ENCODE data around the gene AQP2. TPM values are rescaled to one million over a fixed set of nuclear protein-coding genes. Genes with fewer than 3 reads are reported as not detected.

Gene AQP2
- total RNA-seq, 1 experiment from 2014 or later = not detected

- Mint-ChIP-seq H3K9me3 (ENCODE audit: unreplicated experiment) (no peaks in the 10 kb centered on the region), H3K27ac (ENCODE audit: unreplicated experiment) (no peak overlapping the region), H3K36me3 (ENCODE audit: insufficient read depth, unreplicated experiment) (no peaks in the 10 kb centered on the region), H3K4me1 (ENCODE audit: low read depth, unreplicated experiment) (no peaks in the 10 kb centered on the region), H3K27me3 (ENCODE audit: insufficient read depth, unreplicated experiment) (no peaks in the 10 kb centered on the region), H3K4me3 (ENCODE audit: unreplicated experiment) (no peak overlapping the region)
- Histone ChIP-seq H3K9me3 (no peaks in the 10 kb centered on the region), H3K27me3 (replicated peaks; ENCODE audit: control insufficient read depth, insufficient read depth, low read length) (no peaks in the 10 kb centered on the region), H3K4me1 (no peaks in the 10 kb centered on the region), H3K36me3 (ENCODE audit: control insufficient read depth, insufficient read depth, low read length) (no peaks in the 10 kb centered on the region), H3K4me3 (ENCODE audit: low read depth, low read length) (no peak overlapping the region)
- no TSS peak for BruUV-seq (replicated peaks)
- TF ChIP-seq CTCF (IDR thresholded peaks at IDR 0.05; ENCODE audit: insufficient read depth in 1 of 2, low read depth in 1 of 2, low read length in 1 of 2, severe bottlenecking in 1 of 2, unreplicated experiment in 1 of 2) = no peak
- no peak for DNase-seq
- intact Hi-C loops (cut with micrococcal nuclease; ENCODE audit: unreplicated experiment) = no loop called here
- CTCF ChIA-PET = no interaction called here
- POLR2A ChIA-PET = no interaction called here
These were observed 28.0 kb upstream of the AQP2 start for GRCh38 chr12:49922349-49923034.

DNA sequence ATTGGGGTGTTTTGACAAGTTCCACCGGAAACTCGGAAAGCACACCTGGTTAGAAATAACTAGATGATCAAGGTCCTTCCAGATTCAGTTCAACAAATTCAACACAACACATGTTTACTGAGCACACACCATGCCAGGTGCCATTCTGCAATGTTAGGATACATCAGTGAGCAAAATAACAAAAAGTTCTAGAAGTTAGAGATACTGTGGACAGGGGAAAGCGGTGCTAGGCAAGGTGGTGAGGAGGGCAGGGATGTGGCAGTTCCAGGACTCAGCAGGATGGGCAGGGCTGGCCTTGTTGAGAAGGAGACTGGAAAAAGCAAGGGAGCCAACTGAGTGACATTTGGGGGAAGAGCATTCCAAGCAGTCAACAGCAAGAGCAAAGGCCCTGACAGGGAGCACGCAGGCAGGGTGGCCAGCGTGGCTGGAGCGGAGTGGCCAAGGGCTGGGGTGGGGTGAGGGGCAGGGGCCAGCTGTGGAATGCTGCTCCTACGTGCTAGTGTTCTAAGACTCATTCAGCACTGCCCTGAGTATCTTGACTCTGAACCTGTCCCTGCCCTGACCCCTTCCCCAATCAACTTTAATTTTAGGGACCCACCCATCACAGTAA, 27.4 kb upstream of the AQP2 start:
- Histone ChIP-seq H3K4me1 (no peaks in the 10 kb centered on the region), H3K27me3 (replicated peaks; ENCODE audit: control insufficient read depth, insufficient read depth, low read length) (no peaks in the 10 kb centered on the region), H3K9me3 (no peaks in the 10 kb centered on the region), H3K36me3 (ENCODE audit: control insufficient read depth, insufficient read depth, low read length) (no peaks in the 10 kb centered on the region), H3K4me3 (ENCODE audit: low read depth, low read length) (no peak overlapping the region)
- TF ChIP-seq CTCF (IDR thresholded peaks at IDR 0.05; ENCODE audit: insufficient read depth in 1 of 2, low read depth in 1 of 2, low read length in 1 of 2, severe bottlenecking in 1 of 2, unreplicated experiment in 1 of 2) = no peak
- Mint-ChIP-seq H3K27me3 (ENCODE audit: insufficient read depth, unreplicated experiment) (no peaks in the 10 kb centered on the region), H3K4me3 (ENCODE audit: unreplicated experiment) (no peak overlapping the region), H3K27ac (ENCODE audit: unreplicated experiment) (no peak overlapping the region), H3K4me1 (ENCODE audit: low read depth, unreplicated experiment) (no peaks in the 10 kb centered on the region), H3K9me3 (ENCODE audit: unreplicated experiment) (no peaks in the 10 kb centered on the region), H3K36me3 (ENCODE audit: insufficient read depth, unreplicated experiment) (no peaks in the 10 kb centered on the region)
- POLR2A ChIA-PET = no interaction called here
- intact Hi-C loops (cut with micrococcal nuclease; ENCODE audit: unreplicated experiment) = no loop called here
- CTCF ChIA-PET = no interaction called here
- BruUV-seq (replicated peaks) = no TSS peak
- DNase-seq = no peak

GRCh38 chr12:49923880-49924556, 26.5 kb upstream of the AQP2 start:
- Mint-ChIP-seq H3K9me3 (ENCODE audit: unreplicated experiment) (no peaks in the 10 kb centered on the region), H3K27me3 (ENCODE audit: insufficient read depth, unreplicated experiment) (no peaks in the 10 kb centered on the region), H3K27ac (ENCODE audit: unreplicated experiment) (no peak overlapping the region), H3K4me3 (ENCODE audit: unreplicated experiment) (no peak overlapping the region), H3K36me3 (ENCODE audit: insufficient read depth, unreplicated experiment) (no peaks in the 10 kb centered on the region), H3K4me1 (ENCODE audit: low read depth, unreplicated experiment) (no peaks in the 10 kb centered on the region)
- CTCF ChIA-PET = no interaction called here
- Histone ChIP-seq H3K4me1 (no peaks in the 10 kb centered on the region), H3K9me3 (no peaks in the 10 kb centered on the region), H3K27me3 (replicated peaks; ENCODE audit: control insufficient read depth, insufficient read depth, low read length) (no peaks in the 10 kb centered on the region), H3K36me3 (ENCODE audit: control insufficient read depth, insufficient read depth, low read length) (no peaks in the 10 kb centered on the region), H3K4me3 (ENCODE audit: low read depth, low read length) (no peak overlapping the region)
- POLR2A ChIA-PET = no interaction called here
- DNase-seq = no peak
- intact Hi-C loops (cut with micrococcal nuclease; ENCODE audit: unreplicated experiment) = no loop called here
- no peak for TF ChIP-seq CTCF (IDR thresholded peaks at IDR 0.05; ENCODE audit: insufficient read depth in 1 of 2, low read depth in 1 of 2, low read length in 1 of 2, severe bottlenecking in 1 of 2, unreplicated experiment in 1 of 2)
- no TSS peak for BruUV-seq (replicated peaks)
